GM12891 (cell line): ENCODE data around the gene NBPF1.
"Not testable (repeated sequence)": the region's sequence is repeated elsewhere in the genome, so short reads cannot be mapped to it uniquely, and the experiment has no call there.

ENCODE experiments used
- POLR2A ChIP-seq: IDR thresholded peaks from 2 replicates; pipeline ENCODE4 v1.6.1; 2011; ENCODE audit warnings: low read depth, low read length, control low read depth
- TAF1 ChIP-seq: IDR thresholded peaks from 2 replicates; pipeline ENCODE4 v1.6.1; 2011; ENCODE audit warnings: low read depth, low read length, control low read depth

DNA sequence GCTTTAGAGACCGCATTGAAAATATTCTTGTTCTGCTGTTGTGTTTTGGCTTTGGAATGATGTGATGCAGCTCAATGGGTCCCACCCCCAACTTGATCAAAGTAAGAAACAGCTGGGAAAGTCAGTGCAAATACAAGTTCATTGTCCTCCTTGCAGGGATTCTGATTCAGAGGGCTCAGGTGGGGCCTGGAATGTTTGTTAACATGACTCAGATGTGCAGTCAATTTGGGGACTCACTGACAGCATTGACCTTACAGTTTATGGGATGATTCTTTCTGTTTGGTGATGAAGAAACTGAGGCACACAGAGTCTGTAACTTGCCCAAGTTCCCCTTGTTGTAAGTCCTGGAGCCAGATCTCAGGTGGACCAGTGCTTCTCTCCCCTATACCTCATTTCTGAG is 18.1 kb downstream of the NBPF1 start:
- TF ChIP-seq POLR2A, TAF1: not testable (repeated sequence)
